Stimulated activated CD8-positive, alpha-beta memory T cell treated with anti-CD3 and anti-CD28 coated beads, Interleukin-12 subunit alpha, Interleukin-12 subunit beta, amount 100 ng/mL, for 24 hours (primary cell): ENCODE results near the gene TWIST2.

Experiments used
- DNase-seq: peaks from one replicate; pipeline ENCODE4 v3.0.0-alpha.2; 2020; ENCODE audit errors: extremely low read depth

TWIST2 gene

GRCh38 chr2:238920053-238920452 is 72.2 kb downstream of the TWIST2 start:
- DNase-seq, result no peak

GRCh38 chr2:238920601-238921001 is 72.7 kb downstream of the TWIST2 start:
- no peak for DNase-seq

- DNase-seq, result no peak
Measured at GRCh38 chr2:238921259-238921658, 73.4 kb downstream of the TWIST2 start.

- no peak for DNase-seq
Measured at GRCh38 chr2:238921681-238922319, 73.9 kb downstream of the TWIST2 start.

GRCh38 chr2:238922435-238922834 is 74.5 kb downstream of the TWIST2 start:
- DNase-seq, result no peak

- DNase-seq, result no peak
Measured at GRCh38 chr2:238924032-238924431, 76.1 kb downstream of the TWIST2 start.

- no peak for DNase-seq
Measured at GRCh38 chr2:238924796-238925195, 76.9 kb downstream of the TWIST2 start.

- no peak for DNase-seq
Measured at GRCh38 chr2:238925281-238925680, 77.4 kb downstream of the TWIST2 start.

GRCh38 chr2:238925816-238926521 is 78.1 kb downstream of the TWIST2 start:
- no peak for DNase-seq

GRCh38 chr2:238926761-238927611 is 79.1 kb downstream of the TWIST2 start:
- no peak for DNase-seq

- DNase-seq, result no peak
Measured at GRCh38 chr2:238927746-238928519, 80.0 kb downstream of the TWIST2 start.

GRCh38 chr2:238928520-238929241 is 80.8 kb downstream of the TWIST2 start:
- no peak for DNase-seq

GRCh38 chr2:238929242-238930081 is 81.6 kb downstream of the TWIST2 start:
- DNase-seq, result no peak

GRCh38 chr2:238930216-238930615 is 82.3 kb downstream of the TWIST2 start:
- DNase-seq, result no peak

GRCh38 chr2:238936162-238937052 is 88.5 kb downstream of the TWIST2 start:
- DNase-seq, result no peak

- no peak for DNase-seq
Measured at GRCh38 chr2:238938003-238938400, 90.1 kb downstream of the TWIST2 start.

GRCh38 chr2:238938401-238939055 is 90.6 kb downstream of the TWIST2 start:
- no peak for DNase-seq

- no peak for DNase-seq
Measured at GRCh38 chr2:238939074-238939473, 91.2 kb downstream of the TWIST2 start.
